Measurements from ENCODE around the gene CORO6. TPM values are rescaled to one million over a fixed set of nuclear protein-coding genes. Genes with fewer than 3 reads are reported as not detected.

Gene CORO6
- total and polyA plus RNA-seq, 2 of the 13 experiments (the other 11 are each of a cell fraction or from before 2014, with no cell fraction given), result 0.42 to 0.82 TPM

DNA sequence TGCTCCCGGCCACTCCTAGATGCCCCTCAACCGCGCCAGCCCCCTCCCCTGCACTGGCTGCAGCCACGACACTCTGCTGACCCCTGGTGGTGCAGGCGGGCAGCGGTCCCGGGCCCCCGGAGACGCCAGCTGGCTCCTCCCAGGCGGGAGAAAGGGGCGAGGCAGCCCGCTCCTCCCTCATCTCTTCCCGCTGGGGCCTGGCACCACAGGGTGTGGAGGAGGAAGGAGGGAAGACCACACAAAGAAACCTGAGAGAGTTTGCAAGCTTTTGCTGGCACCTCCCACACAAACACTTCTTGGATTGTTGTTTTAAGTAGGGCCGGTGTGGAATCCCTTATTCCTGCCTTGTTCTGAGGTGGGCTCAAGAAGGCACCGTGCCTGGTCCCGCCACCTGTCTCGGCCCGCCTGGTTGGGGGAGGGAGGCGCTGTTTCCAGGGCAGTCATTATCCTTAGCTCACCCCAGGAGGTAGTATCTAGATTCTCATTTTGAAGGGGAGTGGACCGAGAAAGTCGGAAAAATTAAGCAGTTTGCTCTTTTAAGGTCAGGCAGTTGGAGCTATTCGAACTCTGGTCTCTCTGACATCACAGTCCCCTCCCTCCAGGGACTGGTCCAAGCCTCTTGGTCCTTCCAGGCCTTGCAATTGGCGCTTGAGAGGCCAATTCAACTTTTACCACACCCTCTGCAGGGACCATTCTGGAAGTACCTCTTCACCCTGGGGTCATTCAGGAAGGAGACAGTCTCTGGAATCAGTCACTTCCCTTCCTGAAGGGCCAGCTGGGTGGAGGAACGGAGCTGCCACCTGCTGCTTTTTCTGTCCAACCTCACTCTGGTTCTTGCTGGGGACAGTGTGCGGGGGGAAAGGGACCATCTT is 30.7 kb downstream of the CORO6 start (continued):
- no peak for TF ChIP-seq RARG (CRISPR knock-in tag; IDR thresholded peaks at IDR 0.05; ENCODE audit: low read depth)
- TF ChIP-seq JUND (CRISPR knock-in tag; IDR thresholded peaks at IDR 0.05), result no peak
- TF ChIP-seq ZNF761 (CRISPR knock-in tag; conservative IDR thresholded peaks at IDR 0.05), result 0 out of 2 replicates have a peak, but pooled peaks have one; percentile 38
- no peak for TF ChIP-seq ZFP36L1 (CRISPR knock-in tag; IDR thresholded peaks at IDR 0.05)
- TF ChIP-seq, protein P1, sequence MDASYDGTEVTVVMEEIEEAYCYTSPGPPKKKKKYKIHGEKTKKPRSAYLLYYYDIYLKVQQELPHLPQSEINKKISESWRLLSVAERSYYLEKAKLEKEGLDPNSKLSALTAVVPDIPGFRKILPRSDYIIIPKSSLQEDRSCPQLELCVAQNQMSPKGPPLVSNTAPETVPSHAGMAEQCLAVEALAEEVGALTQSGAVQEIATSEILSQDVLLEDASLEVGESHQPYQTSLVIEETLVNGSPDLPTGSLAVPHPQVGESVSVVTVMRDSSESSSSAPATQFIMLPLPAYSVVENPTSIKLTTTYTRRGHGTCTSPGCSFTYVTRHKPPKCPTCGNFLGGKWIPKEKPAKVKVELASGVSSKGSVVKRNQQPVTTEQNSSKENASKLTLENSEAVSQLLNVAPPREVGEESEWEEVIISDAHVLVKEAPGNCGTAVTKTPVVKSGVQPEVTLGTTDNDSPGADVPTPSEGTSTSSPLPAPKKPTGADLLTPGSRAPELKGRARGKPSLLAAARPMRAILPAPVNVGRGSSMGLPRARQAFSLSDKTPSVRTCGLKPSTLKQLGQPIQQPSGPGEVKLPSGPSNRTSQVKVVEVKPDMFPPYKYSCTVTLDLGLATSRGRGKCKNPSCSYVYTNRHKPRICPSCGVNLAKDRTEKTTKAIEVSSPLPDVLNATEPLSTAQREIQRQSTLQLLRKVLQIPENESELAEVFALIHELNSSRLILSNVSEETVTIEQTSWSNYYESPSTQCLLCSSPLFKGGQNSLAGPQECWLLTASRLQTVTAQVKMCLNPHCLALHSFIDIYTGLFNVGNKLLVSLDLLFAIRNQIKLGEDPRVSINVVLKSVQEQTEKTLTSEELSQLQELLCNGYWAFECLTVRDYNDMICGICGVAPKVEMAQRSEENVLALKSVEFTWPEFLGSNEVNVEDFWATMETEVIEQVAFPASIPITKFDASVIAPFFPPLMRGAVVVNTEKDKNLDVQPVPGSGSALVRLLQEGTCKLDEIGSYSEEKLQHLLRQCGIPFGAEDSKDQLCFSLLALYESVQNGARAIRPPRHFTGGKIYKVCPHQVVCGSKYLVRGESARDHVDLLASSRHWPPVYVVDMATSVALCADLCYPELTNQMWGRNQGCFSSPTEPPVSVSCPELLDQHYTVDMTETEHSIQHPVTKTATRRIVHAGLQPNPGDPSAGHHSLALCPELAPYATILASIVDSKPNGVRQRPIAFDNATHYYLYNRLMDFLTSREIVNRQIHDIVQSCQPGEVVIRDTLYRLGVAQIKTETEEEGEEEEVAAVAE (CRISPR knock-in tag; IDR thresholded peaks at IDR 0.05; ENCODE audit: borderline replicate concordance), result no peak
- TF ChIP-seq ZNF550 (CRISPR knock-in tag; IDR thresholded peaks at IDR 0.05; ENCODE audit: borderline replicate concordance), result no peak
- no peak for TF ChIP-seq SOX5 (CRISPR knock-in tag; IDR thresholded peaks at IDR 0.05; ENCODE audit: borderline replicate concordance)
- no peak; the same call in 1 of the 2 replicates for TF ChIP-seq MED13 (CRISPR knock-in tag; IDR thresholded peaks at IDR 0.05)
- TF ChIP-seq ZSCAN22 (CRISPR knock-in tag; IDR thresholded peaks at IDR 0.05), result no peak
- peak; percentile 65; the same call in 1 of the 2 replicates for TF ChIP-seq TGIF2 (CRISPR knock-in tag; IDR thresholded peaks at IDR 0.05)
- TF ChIP-seq CEBPG (CRISPR knock-in tag; IDR thresholded peaks at IDR 0.05), result no peak
- no peak for TF ChIP-seq ZFAT (CRISPR knock-in tag; conservative IDR thresholded peaks at IDR 0.05)
- TF ChIP-seq FLYWCH1 (CRISPR knock-in tag; IDR thresholded peaks at IDR 0.05), result no peak
- TF ChIP-seq, protein P2, sequence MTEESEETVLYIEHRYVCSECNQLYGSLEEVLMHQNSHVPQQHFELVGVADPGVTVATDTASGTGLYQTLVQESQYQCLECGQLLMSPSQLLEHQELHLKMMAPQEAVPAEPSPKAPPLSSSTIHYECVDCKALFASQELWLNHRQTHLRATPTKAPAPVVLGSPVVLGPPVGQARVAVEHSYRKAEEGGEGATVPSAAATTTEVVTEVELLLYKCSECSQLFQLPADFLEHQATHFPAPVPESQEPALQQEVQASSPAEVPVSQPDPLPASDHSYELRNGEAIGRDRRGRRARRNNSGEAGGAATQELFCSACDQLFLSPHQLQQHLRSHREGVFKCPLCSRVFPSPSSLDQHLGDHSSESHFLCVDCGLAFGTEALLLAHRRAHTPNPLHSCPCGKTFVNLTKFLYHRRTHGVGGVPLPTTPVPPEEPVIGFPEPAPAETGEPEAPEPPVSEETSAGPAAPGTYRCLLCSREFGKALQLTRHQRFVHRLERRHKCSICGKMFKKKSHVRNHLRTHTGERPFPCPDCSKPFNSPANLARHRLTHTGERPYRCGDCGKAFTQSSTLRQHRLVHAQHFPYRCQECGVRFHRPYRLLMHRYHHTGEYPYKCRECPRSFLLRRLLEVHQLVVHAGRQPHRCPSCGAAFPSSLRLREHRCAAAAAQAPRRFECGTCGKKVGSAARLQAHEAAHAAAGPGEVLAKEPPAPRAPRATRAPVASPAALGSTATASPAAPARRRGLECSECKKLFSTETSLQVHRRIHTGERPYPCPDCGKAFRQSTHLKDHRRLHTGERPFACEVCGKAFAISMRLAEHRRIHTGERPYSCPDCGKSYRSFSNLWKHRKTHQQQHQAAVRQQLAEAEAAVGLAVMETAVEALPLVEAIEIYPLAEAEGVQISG (CRISPR knock-in tag; IDR thresholded peaks at IDR 0.05), result 0 out of 2 replicates have a peak, but pooled peaks have one; percentile 37
- TF ChIP-seq U2AF1 (optimal IDR thresholded peaks at IDR 0.05; ENCODE audit: low read depth, low read length), result no peak
- TF ChIP-seq ZNF737 (CRISPR knock-in tag; IDR thresholded peaks at IDR 0.05; ENCODE audit: borderline replicate concordance), result no peak
- no peak; the same call in 1 of the 2 replicates for TF ChIP-seq KMT2B (CRISPR knock-in tag; IDR thresholded peaks at IDR 0.05)
- no peak for TF ChIP-seq CEBPB (IDR thresholded peaks at IDR 0.05; ENCODE audit: borderline replicate concordance, low read depth, low read length)
- no peak for TF ChIP-seq MZF1 (CRISPR knock-in tag; IDR thresholded peaks at IDR 0.05; ENCODE audit: borderline replicate concordance)
- TF ChIP-seq, protein P3, sequence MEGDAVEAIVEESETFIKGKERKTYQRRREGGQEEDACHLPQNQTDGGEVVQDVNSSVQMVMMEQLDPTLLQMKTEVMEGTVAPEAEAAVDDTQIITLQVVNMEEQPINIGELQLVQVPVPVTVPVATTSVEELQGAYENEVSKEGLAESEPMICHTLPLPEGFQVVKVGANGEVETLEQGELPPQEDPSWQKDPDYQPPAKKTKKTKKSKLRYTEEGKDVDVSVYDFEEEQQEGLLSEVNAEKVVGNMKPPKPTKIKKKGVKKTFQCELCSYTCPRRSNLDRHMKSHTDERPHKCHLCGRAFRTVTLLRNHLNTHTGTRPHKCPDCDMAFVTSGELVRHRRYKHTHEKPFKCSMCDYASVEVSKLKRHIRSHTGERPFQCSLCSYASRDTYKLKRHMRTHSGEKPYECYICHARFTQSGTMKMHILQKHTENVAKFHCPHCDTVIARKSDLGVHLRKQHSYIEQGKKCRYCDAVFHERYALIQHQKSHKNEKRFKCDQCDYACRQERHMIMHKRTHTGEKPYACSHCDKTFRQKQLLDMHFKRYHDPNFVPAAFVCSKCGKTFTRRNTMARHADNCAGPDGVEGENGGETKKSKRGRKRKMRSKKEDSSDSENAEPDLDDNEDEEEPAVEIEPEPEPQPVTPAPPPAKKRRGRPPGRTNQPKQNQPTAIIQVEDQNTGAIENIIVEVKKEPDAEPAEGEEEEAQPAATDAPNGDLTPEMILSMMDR (CRISPR knock-in tag; IDR thresholded peaks at IDR 0.05), result peak; percentile 99
